HG02943 (cell line): ENCODE measurements around the gene SMIM29.

Source experiments
- ATAC-seq: cut with Tn5 transposase; IDR thresholded peaks from one replicate; pipeline ENCODE4 v1.9.1; 2021; ENCODE audit warnings: mild to moderate bottlenecking, low read depth, moderate library complexity; ENCODE audit not compliant: unreplicated experiment

The SMIM29 gene

GRCh38 chr6:34230653-34231371 lies 18.0 kb downstream of the SMIM29 start:
- ATAC-seq, result no peak

GRCh38 chr6:34229877-34230276 lies 18.9 kb downstream of the SMIM29 start:
- no peak for ATAC-seq

- ATAC-seq, result no peak
Observed at GRCh38 chr6:34227761-34228421, 20.9 kb downstream of the SMIM29 start.

GRCh38 chr6:34226731-34227586 lies 21.8 kb downstream of the SMIM29 start:
- ATAC-seq, result no peak

- no peak for ATAC-seq
Observed at GRCh38 chr6:34226066-34226465, 22.7 kb downstream of the SMIM29 start.

GRCh38 chr6:34225551-34225950 lies 23.3 kb downstream of the SMIM29 start:
- no peak for ATAC-seq

GRCh38 chr6:34223956-34224940 lies 24.6 kb downstream of the SMIM29 start:
- ATAC-seq, result peak; percentile 82

GRCh38 chr6:34223381-34223955 lies 25.3 kb downstream of the SMIM29 start:
- ATAC-seq, result peak; percentile 20

- ATAC-seq, result no peak
Observed at GRCh38 chr6:34218691-34219090, 30.1 kb downstream of the SMIM29 start.

- ATAC-seq, result no peak
Observed at GRCh38 chr6:34213772-34214171, 35.0 kb downstream of the SMIM29 start.

- no peak for ATAC-seq
Observed at GRCh38 chr6:34207695-34208443, 40.9 kb downstream of the SMIM29 start.

GRCh38 chr6:34206726-34207125 lies 42.1 kb downstream of the SMIM29 start:
- no peak for ATAC-seq

- no peak for ATAC-seq
Observed at GRCh38 chr6:34205916-34206315, 42.9 kb downstream of the SMIM29 start.

GRCh38 chr6:34205466-34205865 lies 43.3 kb downstream of the SMIM29 start:
- ATAC-seq, result no peak

- ATAC-seq, result no peak
Observed at GRCh38 chr6:34204693-34205092, 44.1 kb downstream of the SMIM29 start.

GRCh38 chr6:34202329-34203201 lies 46.2 kb downstream of the SMIM29 start:
- no peak for ATAC-seq

GRCh38 chr6:34201455-34202107 lies 47.2 kb downstream of the SMIM29 start:
- ATAC-seq, result no peak
